ENCODE results near the gene RTCA.
"Not testable (repeated sequence)": the region's sequence is repeated elsewhere in the genome, so short reads cannot be mapped to it uniquely, and the experiment has no call there.

The RTCA gene

GRCh38 chr1:100308777-100309176 is 42.8 kb downstream of the RTCA start:
- no peak for DNase-seq (ENCODE audit: low read depth)

- no peak for DNase-seq (ENCODE audit: low read depth)
Observed at GRCh38 chr1:100309863-100310262, 43.8 kb downstream of the RTCA start.

DNA sequence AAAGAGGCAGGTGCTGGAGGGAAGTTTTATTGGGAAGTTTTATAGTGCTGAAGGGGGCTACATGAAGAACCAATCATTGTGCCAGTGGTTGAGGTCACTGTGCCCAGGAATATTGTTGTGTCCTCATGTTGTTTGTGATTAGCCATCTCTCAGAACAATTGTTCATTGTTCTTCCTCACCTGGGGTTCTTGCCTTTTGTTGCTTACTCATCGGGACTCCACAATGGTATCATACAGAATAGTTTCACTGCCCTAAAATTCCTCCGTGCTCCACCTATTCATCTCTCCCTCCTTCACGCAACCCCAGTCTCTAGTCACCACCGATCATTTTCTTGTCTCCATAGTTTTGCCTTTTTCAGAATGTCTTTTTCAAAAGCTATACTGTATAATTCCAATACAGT is 47.4 kb downstream of the RTCA start:
- DNase-seq (ENCODE audit: low read depth) = no peak

- no peak for DNase-seq (ENCODE audit: low read depth)
Observed at GRCh38 chr1:100316622-100317021, 50.6 kb downstream of the RTCA start.

DNA sequence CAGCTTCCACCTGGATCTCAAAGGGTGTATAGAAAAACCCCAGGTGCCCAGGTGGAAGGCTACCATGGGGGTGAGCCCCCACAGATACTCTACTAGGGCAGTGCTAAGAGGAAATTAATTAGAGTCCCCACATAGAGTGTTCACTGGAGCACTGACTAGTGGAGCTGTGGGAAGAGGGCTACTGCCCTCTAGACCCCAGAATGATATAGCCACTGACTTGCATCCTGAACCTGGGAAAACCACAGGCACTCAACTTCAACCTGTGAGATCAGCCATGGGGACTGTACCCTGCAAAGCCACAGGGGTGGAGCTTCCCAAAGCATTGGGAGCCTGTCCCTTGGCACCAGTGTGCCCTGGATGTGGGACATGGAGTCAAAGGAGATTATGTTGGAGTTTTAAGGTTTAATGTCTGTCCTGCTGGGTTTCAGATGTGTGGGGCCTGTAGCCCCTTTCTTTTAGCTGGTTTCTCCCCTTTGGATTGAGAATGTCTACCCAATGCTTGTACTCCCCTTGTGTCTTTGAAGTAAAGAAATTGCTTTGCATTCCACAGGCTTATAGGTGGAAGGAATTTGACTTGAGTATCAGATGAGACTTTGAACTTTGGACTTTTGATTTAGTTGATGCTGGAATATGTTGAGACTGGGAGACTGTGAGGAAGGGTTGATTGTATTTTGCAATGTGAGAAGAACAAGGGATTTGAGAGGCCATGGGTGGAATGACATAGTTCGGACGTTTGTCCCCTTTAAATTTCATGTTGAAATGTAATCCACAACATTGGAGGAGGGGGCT is 54.5 kb downstream of the RTCA start:
- DNase-seq (ENCODE audit: low read depth) = no peak

GRCh38 chr1:100321100-100321493 is 55.1 kb downstream of the RTCA start:
- DNase-seq (ENCODE audit: low read depth) = no peak

- no peak for DNase-seq (ENCODE audit: low read depth)
Observed at GRCh38 chr1:100321506-100321905, 55.5 kb downstream of the RTCA start.

DNA sequence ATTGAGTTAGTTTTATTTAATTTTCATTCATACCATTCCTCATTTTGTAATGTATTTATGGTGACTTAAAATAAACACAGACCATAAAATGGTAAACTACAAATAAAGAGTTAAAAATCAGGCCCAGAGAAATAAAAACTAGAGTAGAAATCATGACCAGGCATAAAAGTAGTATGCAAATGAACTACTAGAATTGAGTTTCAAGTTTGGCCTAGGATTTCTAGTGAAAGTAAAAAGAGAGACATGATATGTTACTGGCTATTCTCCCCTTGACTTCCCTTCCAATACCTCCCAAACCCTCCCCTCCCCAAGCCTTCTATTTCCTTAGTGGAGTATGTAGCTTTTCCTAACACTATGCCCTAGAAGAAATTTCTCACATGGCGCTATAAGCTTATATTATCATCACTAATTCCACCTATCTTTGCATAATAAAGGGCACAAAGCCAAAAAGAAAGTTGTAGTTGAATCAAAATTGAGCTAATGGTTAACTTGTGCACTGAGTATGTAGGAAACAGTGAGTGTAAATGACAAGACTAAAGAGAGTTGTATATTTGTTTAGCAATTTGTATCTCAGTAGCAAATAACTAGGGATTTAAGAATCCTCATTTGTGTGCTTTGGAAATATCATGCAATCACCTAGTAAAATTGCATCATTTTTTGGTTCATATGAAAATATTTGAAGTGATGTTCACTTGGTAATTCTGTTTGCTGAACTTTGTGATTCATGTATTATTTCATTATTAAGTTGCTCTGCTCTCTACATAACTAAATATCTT is 56.6 kb downstream of the RTCA start:
- DNase-seq (ENCODE audit: low read depth) = no peak

DNA sequence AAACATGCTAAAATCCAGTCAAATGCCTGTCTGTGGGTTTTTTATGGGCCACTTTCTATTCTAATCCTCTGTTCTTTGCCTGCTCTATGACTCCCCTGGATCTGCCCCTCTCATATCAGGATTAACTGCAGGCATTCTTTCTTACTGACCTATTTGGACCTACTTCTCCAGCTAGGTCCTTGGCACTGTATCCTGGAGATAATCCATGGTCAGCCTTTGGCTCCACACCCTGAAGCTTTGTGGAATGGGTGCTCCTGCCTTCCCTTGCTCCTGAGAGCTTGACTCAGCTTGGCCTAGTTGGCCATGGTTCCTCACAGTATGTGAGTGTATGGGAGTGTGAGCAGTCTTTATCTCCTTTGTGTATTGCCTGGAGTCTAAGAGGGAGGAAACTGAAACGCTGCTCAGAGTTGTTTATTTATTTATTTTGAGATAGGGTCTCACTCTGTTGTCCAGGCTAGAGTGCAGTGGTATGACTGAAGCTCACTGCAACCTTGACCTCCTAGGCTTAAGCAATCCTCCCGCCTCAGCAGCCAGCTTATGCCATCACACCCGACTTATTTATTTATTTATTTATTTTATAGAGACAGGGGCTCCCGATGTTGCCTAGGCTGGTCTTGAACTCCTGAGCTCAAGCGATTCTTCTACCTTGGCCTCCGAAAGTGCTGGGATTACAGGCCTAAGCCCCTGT is 57.5 kb downstream of the RTCA start:
- DNase-seq (ENCODE audit: low read depth) = no peak

DNA sequence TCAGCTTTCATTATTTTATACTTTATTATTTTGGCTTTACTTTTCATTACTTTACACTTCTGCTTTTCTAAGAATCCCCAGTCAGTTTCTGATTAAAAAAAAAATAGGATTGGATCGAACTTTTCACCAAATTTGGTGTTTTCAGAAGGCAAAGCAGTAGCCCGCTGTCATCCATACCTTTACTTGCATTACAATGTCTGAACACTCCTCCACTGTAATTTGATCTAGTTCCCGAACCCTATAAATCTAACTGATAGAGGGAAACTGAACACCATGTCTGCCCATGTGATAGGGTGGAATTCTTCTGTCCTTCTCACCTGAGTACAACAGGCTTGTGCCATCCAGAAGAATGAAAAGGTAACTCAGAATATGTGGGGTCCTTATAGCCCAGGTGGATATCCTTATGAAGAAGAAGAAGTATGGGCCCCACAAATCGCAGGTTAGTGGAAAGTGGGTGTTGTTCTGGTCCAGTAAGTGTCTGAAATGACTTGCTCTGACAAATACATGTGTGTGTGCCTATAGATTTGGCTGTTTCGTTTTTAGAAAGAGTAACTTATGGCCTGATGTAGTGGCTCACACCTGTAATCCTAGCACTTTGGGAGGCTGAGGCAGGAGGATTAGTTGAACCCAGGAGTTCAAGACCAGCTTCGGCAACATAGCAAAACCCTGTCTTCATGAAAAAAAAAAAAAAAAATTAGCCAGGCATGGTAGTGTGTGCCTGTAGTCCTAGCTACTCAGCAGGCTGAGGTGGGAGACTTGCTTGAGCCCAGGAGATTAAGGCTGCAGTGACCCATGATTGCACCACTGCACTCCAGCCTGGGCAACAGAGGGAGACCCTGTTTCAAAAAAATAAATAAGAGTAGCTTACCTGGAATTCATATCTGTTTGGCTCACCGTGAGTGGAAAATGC is 59.7 kb downstream of the RTCA start:
- no peak for DNase-seq (ENCODE audit: low read depth)

- DNase-seq (ENCODE audit: low read depth) = not testable (repeated sequence)
Observed at GRCh38 chr1:100326325-100326670, 60.3 kb downstream of the RTCA start.

GRCh38 chr1:100328133-100328532 is 62.1 kb downstream of the RTCA start:
- DNase-seq (ENCODE audit: low read depth) = no peak

DNA sequence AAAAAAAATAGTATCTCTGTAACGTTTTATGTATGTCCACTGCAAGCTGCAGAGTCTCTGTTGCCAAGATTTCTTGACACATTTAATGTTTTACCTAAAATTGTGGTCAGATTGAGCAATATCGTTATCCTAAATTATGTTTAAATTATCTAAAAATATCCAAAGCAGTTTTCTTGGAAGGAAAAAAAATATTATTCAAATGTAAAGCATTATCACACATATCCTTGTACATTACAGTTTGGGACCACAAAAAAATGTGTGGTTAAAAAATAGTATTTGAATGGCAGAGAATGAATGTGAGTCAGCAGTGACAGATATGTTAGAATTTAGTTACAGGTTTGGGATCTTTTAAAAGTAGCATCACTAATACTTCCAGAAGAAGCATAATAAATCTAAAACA is 65.1 kb downstream of the RTCA start:
- DNase-seq (ENCODE audit: low read depth) = not testable (repeated sequence)

DNA sequence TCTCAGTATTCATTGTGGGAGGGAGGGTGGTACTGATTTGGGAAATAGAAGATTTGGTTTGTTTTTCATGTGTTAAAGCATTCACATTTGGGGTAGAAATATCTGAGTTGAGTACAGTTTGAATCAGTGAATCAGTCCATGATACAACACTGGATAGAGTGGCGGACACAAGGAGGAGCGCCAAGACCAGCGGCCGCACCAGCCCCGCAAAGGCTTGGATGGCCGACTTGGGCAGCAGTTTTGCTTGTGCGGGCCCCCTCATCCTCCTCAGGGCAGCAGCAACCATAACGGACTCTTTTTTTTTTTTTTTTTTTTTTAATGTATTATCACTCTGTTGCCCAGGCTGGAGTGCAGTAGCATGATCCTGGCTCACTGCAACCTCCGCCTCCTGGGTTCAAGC is 66.3 kb downstream of the RTCA start:
- DNase-seq (ENCODE audit: low read depth) = no peak

GRCh38 chr1:100335436-100335835 is 69.4 kb downstream of the RTCA start:
- no peak for DNase-seq (ENCODE audit: low read depth)

DNA sequence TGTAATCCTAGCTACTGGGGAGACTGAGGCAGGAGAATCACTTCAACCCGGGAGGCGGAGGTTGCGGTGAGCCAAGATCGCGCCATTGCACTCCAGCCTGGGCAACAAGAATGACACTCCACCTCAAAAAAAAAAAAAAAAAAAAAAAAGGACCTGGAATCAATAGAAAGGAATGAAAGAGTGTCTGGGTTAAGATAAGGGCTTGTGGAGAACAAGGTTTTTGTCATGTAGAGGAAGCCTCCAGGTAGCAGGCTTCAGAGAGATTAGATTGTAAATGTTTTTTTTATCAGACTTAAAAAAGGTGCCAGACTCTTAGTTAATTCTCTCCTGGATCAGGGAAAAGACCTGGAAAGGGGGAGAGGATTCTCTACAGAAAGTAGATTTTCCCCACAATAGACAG is 71.9 kb downstream of the RTCA start:
- not testable (repeated sequence) for DNase-seq (ENCODE audit: low read depth)

DNA sequence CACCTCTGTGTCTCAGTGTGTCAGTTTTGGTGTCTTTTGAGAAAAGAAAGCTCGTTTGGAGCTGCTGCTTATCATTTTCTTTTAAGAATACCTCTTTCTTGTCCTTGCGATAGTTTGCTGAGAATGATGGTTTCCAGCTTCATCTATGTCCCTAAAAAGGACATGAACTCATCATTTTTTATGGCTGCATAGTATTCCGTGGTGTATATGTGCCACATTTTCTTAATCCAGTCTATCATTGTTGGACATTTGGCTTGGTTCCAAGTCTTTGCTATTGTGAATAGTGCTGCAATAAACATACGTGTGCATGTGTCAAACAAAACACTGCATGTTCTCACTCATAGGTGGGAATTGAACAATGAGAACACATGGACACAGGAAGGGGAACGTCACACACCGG is 73.7 kb downstream of the RTCA start:
- DNase-seq (ENCODE audit: low read depth) = not testable (repeated sequence)

DNA sequence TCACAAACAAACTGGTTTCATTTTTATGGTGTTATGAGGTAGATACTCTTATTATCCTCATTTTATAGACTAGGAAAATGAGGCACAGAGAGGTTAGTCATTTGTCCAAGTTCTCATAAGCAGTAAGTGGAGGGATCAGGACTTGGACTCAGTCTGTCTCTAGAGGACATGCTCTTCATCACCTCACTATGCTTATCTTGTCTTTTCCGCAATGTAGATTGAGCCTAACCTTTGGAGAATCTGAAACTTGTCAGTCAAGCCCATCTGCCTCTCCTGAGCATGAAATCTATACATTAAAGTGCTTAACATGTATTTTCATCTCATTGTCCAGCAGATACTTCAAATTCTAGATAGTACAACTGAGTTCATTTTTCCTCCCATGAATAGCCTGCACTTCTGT is 74.5 kb downstream of the RTCA start:
- no peak for DNase-seq (ENCODE audit: low read depth)

- DNase-seq (ENCODE audit: low read depth) = no peak
Observed at GRCh38 chr1:100342348-100342747, 76.3 kb downstream of the RTCA start.
